ENCODE measurements around the gene PTMA.

PTMA gene

GRCh38 chr2:231674587-231675338 is 33.6 kb upstream of the PTMA start:
- no peak for DNase-seq (ENCODE audit: low read depth, low spot score)
- H3K27ac ChIP-seq, result no peak overlapping the region

DNA sequence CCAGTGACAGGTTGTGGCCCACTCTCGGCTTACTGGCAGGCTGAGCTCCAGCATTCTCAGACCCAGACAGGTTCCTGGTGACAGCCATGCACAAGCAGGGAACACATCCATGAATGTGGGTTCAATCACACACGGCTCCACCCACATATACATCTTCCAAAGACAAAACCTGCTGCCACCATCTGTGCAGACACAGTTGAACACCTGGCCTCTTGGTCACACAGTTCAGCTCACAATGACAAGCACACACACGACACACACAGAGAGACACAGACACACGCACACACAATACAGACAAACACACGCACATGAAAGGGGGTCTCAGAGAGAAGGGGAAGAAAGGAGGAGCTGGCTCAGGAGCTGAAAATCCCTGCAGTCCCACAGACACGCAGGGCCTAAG is 32.1 kb upstream of the PTMA start:
- no peak overlapping the region for H3K27ac ChIP-seq
- no peak for DNase-seq (ENCODE audit: low read depth, low spot score)

DNA sequence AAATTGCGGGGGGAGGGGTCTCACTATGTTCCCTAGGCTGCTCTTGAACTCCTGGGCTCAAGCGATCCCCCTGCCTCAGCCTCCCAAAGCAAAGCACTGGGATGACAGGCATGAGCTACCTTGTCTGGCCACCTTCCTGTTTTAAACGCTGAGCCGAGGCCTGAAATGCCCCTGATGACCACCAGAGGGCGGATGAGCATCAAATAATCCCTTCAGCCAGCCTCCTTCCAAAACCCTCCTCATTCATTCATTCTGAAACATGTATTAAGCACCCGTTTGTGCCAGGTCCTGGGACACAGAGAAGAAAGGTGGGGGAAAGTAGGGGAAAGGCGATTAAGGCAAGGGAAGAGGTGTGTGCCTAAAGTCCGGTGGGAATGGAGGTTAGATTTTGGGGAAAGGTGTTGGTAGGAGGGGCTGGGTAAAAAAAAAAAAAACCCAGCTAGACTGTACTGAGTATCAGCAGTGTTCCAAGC is 30.7 kb upstream of the PTMA start:
- no peak overlapping the region for H3K27ac ChIP-seq

DNA sequence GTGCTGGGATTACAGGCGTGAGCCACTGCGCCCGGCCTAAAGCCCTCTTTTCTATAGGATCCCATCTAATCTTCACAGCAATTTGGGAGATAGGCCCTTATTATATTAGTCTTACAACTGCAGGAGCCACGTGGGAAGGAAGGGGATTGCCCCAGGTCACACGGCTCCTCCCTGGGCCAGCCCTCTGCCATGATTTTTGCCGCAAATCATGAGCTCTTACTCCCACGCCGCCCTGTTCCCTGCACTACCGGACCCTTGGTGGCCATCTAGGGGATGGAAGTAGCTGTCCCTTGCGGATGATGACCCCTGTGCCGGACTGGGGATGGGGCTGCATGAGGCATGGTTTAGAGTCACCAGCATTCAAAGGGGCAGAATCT is 28.4 kb upstream of the PTMA start:
- no peak for DNase-seq (ENCODE audit: low read depth, low spot score)
- peak overlapping the region; percentile 33 for H3K27ac ChIP-seq

More for the DNA sequence above, 30.7 kb upstream of the PTMA start:
- DNase-seq (ENCODE audit: low read depth, low spot score), result peak; percentile 20

GRCh38 chr2:231680285-231680991 is 27.9 kb upstream of the PTMA start:
- H3K27ac ChIP-seq, result peak overlapping the region; percentile 33
- DNase-seq (ENCODE audit: low read depth, low spot score), result no peak

GRCh38 chr2:231680992-231681852 is 27.1 kb upstream of the PTMA start:
- H3K27ac ChIP-seq, result peak overlapping the region; percentile 33
- no peak for DNase-seq (ENCODE audit: low read depth, low spot score)

GRCh38 chr2:231682603-231683291 is 25.6 kb upstream of the PTMA start:
- H3K27ac ChIP-seq, result no peak overlapping the region
- DNase-seq (ENCODE audit: low read depth, low spot score), result no peak

GRCh38 chr2:231683292-231684235 is 24.8 kb upstream of the PTMA start:
- H3K27ac ChIP-seq, result no peak overlapping the region
- DNase-seq (ENCODE audit: low read depth, low spot score), result no peak

DNA sequence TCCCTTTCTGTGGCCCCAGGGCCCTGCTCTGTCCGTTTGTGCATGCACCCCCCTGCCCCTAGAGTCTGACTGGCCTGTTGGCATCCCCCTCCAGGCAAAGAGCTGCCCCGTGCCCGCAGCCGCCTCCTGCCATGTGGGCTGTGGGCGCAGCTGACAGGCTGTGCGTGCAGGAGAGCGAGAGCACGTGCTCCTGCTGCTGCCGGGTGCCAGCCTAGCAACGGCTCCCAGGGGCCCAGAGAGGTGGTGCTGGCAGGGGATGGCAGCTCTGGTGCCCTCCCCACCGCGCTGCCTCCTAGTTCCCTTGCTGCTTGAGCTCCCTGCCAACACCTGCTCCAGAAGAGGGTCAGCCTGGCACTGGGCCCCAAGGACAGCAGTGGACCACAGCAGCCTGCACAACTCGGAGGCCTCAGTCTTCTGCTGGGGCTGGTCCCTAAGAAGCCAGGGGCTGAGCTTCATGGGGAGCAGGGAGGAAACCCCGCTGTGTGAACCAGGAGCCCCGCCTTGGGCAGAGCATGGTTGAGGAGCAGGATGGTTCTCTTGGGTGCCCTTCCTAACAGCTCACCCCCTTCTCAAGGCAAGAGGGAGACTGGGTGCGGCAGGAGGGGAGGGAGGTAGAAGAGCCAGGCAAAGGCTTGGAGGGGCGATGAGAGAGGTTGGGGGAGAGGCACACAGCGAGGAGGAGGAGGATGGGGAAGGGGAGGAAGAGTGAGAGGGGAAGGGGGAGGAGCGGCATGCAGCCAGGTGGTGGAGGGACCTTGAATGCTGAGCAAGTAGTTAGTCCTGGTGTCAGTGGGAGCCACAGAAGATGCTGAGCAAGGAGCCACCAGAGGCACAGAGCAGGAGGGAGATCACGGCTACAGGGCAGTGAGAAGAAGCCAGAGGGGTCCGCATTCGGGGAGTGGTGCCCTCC is 23.8 kb upstream of the PTMA start:
- no peak overlapping the region for H3K27ac ChIP-seq
- no peak for DNase-seq (ENCODE audit: low read depth, low spot score)

- no peak for DNase-seq (ENCODE audit: low read depth, low spot score)
- H3K27ac ChIP-seq, result no peak overlapping the region
Measured at GRCh38 chr2:231685349-231686191, 22.8 kb upstream of the PTMA start.

DNA sequence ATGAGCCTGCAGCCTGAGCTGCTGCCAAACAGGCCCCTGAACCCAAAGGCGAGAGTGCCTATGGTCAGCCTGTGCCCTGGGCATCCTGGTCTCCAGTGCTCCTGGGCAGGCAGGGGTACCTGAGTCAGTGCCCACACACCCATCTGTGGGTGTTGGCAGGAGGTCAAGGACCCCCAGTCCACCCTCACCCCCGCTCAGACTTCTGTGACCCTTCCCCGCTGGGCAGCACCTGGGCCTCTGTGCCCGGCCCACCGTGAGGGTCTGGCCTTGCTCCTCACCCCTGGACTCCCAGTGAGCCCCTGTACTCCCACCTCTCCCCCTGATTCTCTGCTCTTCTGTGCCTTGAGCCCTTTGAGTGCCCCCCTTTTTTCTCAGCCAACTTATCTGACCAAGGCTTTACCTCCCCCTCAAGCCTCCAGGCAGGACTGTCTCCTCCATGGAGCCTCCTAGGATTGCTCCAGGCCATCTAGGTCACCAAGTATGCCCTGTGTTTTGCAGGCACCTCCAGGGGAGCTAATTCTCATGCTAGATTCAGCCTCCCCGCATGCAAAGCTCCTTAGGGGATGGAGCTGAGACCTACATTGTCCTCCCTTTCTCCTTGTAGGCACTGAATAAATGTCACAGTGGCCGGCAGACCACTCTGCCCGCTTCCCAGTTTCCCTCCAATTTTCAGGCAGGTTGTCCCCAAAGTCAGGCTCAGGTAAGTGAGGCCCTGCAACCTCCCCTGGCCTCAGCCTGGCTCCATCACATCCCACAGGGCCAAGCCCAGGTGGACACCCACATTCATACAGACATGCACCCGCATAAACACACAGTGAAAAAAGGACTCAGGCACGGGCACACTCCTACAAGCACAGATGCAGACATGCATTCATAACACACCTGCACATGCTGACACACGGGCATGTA is 21.9 kb upstream of the PTMA start:
- no peak for DNase-seq (ENCODE audit: low read depth, low spot score)
- no peak overlapping the region for H3K27ac ChIP-seq

- no peak overlapping the region for H3K27ac ChIP-seq
- no peak for DNase-seq (ENCODE audit: low read depth, low spot score)
Measured at GRCh38 chr2:231687133-231687852, 21.0 kb upstream of the PTMA start.

- H3K27ac ChIP-seq, result no peak overlapping the region
- no peak for DNase-seq (ENCODE audit: low read depth, low spot score)
Measured at GRCh38 chr2:231687961-231688360, 20.4 kb upstream of the PTMA start.

DNA sequence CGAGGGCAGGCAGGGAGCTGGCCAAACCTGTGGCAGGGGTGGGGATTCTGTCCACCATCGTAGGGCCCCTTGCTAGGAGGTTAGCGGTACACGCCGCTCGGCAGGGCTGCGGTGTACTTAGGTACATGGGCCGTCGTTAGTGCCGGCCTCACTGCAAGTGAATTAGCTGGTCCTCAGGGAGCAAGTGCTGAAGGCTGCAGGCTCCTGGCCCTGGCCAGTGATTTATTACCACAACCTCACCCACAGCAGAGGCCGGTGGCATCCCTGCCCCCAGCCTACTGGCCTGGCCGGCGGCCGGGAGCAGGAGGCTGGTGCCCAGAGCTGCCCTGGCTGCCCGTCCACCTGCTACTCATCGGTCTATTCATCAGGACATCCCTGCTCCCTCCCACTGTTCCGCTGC is 19.6 kb upstream of the PTMA start:
- no peak for DNase-seq (ENCODE audit: low read depth, low spot score)
- no peak overlapping the region for H3K27ac ChIP-seq

DNA sequence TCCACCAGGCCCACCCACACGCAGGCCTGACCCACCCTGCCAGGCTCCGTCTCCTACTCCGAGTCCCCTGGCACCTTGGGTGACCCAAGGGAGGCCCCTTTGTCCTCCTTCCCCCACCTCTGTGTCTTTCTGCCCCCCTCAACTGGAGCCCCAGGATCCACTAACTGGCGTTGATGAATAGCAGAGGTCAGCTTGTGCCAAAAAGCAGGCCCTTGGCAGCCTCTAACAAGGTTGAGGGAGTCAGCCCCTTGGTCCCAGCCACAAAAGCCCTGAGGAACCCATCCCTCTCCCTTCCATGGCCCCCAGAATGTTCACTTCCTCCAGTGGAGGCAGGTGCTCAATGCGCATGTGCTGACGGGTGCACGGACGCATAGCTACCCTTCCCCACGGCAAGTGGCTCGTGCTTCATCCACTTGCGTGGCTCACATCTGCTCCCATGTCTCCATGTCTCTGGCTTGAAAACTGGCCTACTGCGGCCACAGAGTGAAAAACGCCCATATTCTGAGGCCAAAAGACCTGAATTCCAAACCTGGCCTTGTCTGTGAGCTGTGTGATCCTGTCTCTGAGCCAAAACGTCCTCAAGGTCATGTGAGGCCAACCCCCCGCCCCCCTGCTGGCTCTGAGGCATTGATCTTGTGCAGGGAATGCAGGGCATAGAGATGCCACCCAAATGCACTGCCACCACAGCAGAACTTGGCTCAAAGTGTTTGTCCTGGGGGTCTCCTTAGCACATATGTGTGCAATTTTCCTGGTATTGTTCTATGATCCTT is 19.0 kb upstream of the PTMA start:
- no peak for DNase-seq (ENCODE audit: low read depth, low spot score)
- H3K27ac ChIP-seq, result no peak overlapping the region
